Fibroblast of lung (primary cell): ENCODE data around the gene RHEBL1. TPM values are rescaled to one million over a fixed set of nuclear protein-coding genes. Genes with fewer than 3 reads are reported as not detected.

ENCODE experiments used
- DNase-seq, 2 donors: peaks; one replicate each; pipeline versions ENCODE4 v3.0.0 to v3.0.0-alpha.2; 2010; ENCODE audit warnings: low read depth in 2 of 2
- H2AFZ ChIP-seq: 2 replicates; pipeline ENCODE4 v1.5.1; 2012; ENCODE audit warnings: low read length, control low read depth, inconsistent platforms
- H3K27ac ChIP-seq: 2 replicates; pipeline ENCODE4 v1.5.1; 2011; ENCODE audit warnings: low read length, control low read depth; ENCODE audit not compliant: insufficient read depth
- H3K27me3 ChIP-seq: 2 replicates; pipeline ENCODE4 v1.5.1; 2011; ENCODE audit warnings: mild to moderate bottlenecking, low read length; ENCODE audit not compliant: control insufficient read depth, insufficient read depth
- H3K36me3 ChIP-seq: 2 replicates; pipeline ENCODE4 v1.5.1; 2011; ENCODE audit warnings: low read length; ENCODE audit not compliant: control insufficient read depth, insufficient read depth
- H3K4me1 ChIP-seq: 2 replicates; pipeline ENCODE4 v1.5.1; 2011; ENCODE audit warnings: low read length; ENCODE audit not compliant: control insufficient read depth, insufficient read depth; ENCODE audit errors: extremely low read depth
- H3K4me2 ChIP-seq: 2 replicates; pipeline ENCODE4 v1.5.1; 2011; ENCODE audit warnings: low read length, control low read depth; ENCODE audit not compliant: insufficient read depth; ENCODE audit errors: extremely low read depth
- H3K4me3 ChIP-seq, 4 experiments: fragments of 200-600 bp in 1 of 4; sonication (generic) in 1 of 4; replicated peaks in 1 of 4; 2 replicates each; pipeline ENCODE4 v1.5.1; 2011 to 2016; ENCODE audit warnings: low read length in 4 of 4, low read depth in 3 of 4, mild to moderate bottlenecking in 3 of 4, control low read depth in 2 of 4, inconsistent platforms in 1 of 4, mixed read lengths in 1 of 4; ENCODE audit not compliant: insufficient read depth in 1 of 4; ENCODE audit errors: control extremely low read depth in 1 of 4
- H3K79me2 ChIP-seq: 2 replicates; pipeline ENCODE4 v1.5.1; 2012; ENCODE audit warnings: mild to moderate bottlenecking, low read length, inconsistent platforms; ENCODE audit not compliant: control insufficient read depth, insufficient read depth
- H3K9ac ChIP-seq: 2 replicates; pipeline ENCODE4 v1.5.1; 2011; ENCODE audit warnings: mild to moderate bottlenecking, low read length, control low read depth; ENCODE audit not compliant: insufficient read depth
- H3K9me3 ChIP-seq: 2 replicates; pipeline ENCODE4 v1.5.1; 2012; ENCODE audit warnings: low read depth, low read length; ENCODE audit not compliant: control insufficient read depth, insufficient read depth
- H4K20me1 ChIP-seq: 2 replicates; pipeline ENCODE4 v1.5.1; 2011; ENCODE audit warnings: low read length; ENCODE audit not compliant: control insufficient read depth, insufficient read depth; ENCODE audit errors: extremely low read depth
- CTCF ChIP-seq, 2 donors: IDR thresholded peaks in 1 of 2; conservative IDR thresholded peaks in 1 of 2; 1 replicate in 1 of 2; 2 replicates in 1 of 2; pipeline ENCODE4 v1.5.1; 2011 to 2012; ENCODE audit warnings: low read length in 2 of 2, control low read depth in 1 of 2, inconsistent platforms in 1 of 2, low read depth in 1 of 2, mild to moderate bottlenecking in 1 of 2
- EZH2 ChIP-seq: IDR thresholded peaks from 2 replicates; pipeline ENCODE4 v1.5.1; 2012; ENCODE audit warnings: low read length, control low read depth, mild to moderate bottlenecking; ENCODE audit errors: missing control alignments
- polyA plus RNA-seq, 2 donors: library from polyadenylated mRNA; depleted of rRNA in 1 of 2; stranded (reverse) in 1 of 2; unstranded in 1 of 2; fragments of >200 nt; gene quantifications; 2 replicates each; pipeline ENCODE4 v1.2.1, GENCODE V29; 2011 to 2012; ENCODE audit warnings: missing spikeins in 1 of 2
- total RNA-seq: library from RNA; depleted of rRNA; stranded (reverse); fragments of >200 nt; gene quantifications from 2 replicates; pipeline ENCODE4 v1.2.1, GENCODE V29; 2014

The RHEBL1 gene
- total and polyA plus RNA-seq, 2 donors (not counting 1 experiment from before 2014, with no cell fraction given), result 0.33 to 0.41 TPM

GRCh38 chr12:49051777-49052438, 17.9 kb downstream of the RHEBL1 start:
- TF ChIP-seq CTCF (conservative IDR thresholded peaks at IDR 0.05 in 1 of 2, IDR thresholded peaks at IDR 0.05 in 1 of 2; ENCODE audit: low read depth in 1 of 2, low read length in 2 of 2), result no peak
- no peak for TF ChIP-seq EZH2
- Histone ChIP-seq H3K9me3 (no peaks in the 10 kb centered on the region), H2AFZ (no peak overlapping the region), H3K4me2 (no peak overlapping the region), H3K27me3 (no peaks in the 10 kb centered on the region), H3K4me3 (no peak overlapping the region), H3K79me2 (peaks cover 40% of the 10 kb centered on the region), H4K20me1 (peaks cover 6% of the 10 kb centered on the region), H3K36me3 (peaks cover 52% of the 10 kb centered on the region), H3K4me1 (peaks cover 5% of the 10 kb centered on the region), H3K9ac (no peak overlapping the region), H3K27ac (no peak overlapping the region)
- no peak for DNase-seq

GRCh38 chr12:49051373-49051764, 18.4 kb downstream of the RHEBL1 start:
- Histone ChIP-seq H2AFZ (no peak overlapping the region), H4K20me1 (peaks cover 6% of the 10 kb centered on the region), H3K4me2 (no peak overlapping the region), H3K36me3 (peaks cover 54% of the 10 kb centered on the region), H3K9ac (no peak overlapping the region), H3K79me2 (peaks cover 34% of the 10 kb centered on the region), H3K9me3 (no peaks in the 10 kb centered on the region), H3K27me3 (no peaks in the 10 kb centered on the region), H3K4me3 (no peak overlapping the region), H3K27ac (no peak overlapping the region), H3K4me1 (peaks cover 5% of the 10 kb centered on the region)
- TF ChIP-seq CTCF (conservative IDR thresholded peaks at IDR 0.05 in 1 of 2, IDR thresholded peaks at IDR 0.05 in 1 of 2; ENCODE audit: low read depth in 1 of 2, low read length in 2 of 2), result no peak
- TF ChIP-seq EZH2, result no peak
- DNase-seq, result no peak

GRCh38 chr12:49050507-49051372, 19.0 kb downstream of the RHEBL1 start:
- Histone ChIP-seq H3K4me2 (no peak overlapping the region), H4K20me1 (peaks cover 6% of the 10 kb centered on the region), H3K4me3 (no peak overlapping the region), H3K9me3 (no peaks in the 10 kb centered on the region), H3K9ac (no peak overlapping the region), H3K27me3 (no peaks in the 10 kb centered on the region), H3K36me3 (peaks cover 60% of the 10 kb centered on the region), H3K79me2 (peaks cover 28% of the 10 kb centered on the region), H3K27ac (no peak overlapping the region), H3K4me1 (peaks cover 5% of the 10 kb centered on the region), H2AFZ (no peak overlapping the region)
- TF ChIP-seq EZH2 (no peak), CTCF (conservative IDR thresholded peaks at IDR 0.05 in 1 of 2, IDR thresholded peaks at IDR 0.05 in 1 of 2; ENCODE audit: low read depth in 1 of 2, low read length in 2 of 2) (no peak)
- no peak for DNase-seq
